ENCODE results near the gene CREG2.

GRCh38 chr2:101419096-101419663 lies 31.9 kb upstream of the CREG2 start:
- TF ChIP-seq CTCF (IDR thresholded peaks at IDR 0.05), result peak; percentile 61 to 79 (median 72)
- no peak for TF ChIP-seq POLR2AphosphoS5 (IDR thresholded peaks at IDR 0.05)
